Measurements from ENCODE around the gene ZSWIM5.

DNA sequence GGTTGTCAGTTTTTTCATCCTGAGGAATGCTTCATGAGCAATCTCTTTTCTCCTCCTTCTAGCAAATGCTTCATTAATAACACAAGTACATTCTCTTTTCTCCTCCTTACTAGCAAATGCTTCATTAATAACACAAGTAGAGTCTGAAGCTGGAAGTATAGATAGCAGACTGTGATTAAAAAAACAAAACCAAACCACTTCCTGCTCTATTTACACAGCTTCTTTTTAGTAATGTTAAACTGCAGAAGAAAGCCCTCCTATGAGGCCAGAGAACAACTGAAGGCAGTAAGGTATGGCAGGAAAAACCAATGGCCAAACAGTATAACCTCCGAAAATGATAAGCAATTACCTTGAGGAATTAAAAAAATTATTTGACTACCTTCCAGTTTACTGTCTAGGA, 90.1 kb downstream of the ZSWIM5 start:
- TF ChIP-seq EZH2 (IDR thresholded peaks at IDR 0.05; ENCODE audit: low read length, unreplicated experiment) (no peak), EZH2phosphoT487 (IDR thresholded peaks at IDR 0.05; ENCODE audit: borderline replicate concordance, low read length) (no peak)
- TF ChIP-seq, protein P1, sequence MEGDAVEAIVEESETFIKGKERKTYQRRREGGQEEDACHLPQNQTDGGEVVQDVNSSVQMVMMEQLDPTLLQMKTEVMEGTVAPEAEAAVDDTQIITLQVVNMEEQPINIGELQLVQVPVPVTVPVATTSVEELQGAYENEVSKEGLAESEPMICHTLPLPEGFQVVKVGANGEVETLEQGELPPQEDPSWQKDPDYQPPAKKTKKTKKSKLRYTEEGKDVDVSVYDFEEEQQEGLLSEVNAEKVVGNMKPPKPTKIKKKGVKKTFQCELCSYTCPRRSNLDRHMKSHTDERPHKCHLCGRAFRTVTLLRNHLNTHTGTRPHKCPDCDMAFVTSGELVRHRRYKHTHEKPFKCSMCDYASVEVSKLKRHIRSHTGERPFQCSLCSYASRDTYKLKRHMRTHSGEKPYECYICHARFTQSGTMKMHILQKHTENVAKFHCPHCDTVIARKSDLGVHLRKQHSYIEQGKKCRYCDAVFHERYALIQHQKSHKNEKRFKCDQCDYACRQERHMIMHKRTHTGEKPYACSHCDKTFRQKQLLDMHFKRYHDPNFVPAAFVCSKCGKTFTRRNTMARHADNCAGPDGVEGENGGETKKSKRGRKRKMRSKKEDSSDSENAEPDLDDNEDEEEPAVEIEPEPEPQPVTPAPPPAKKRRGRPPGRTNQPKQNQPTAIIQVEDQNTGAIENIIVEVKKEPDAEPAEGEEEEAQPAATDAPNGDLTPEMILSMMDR (conservative IDR thresholded peaks at IDR 0.05; ENCODE audit: low read depth, low read length): no peak

Data from PC-3 (cell line).